NCI-H1436 treated with DMSO at 0.1 percent for 48 hours (cell line): ENCODE results near the gene PRDM15.

ENCODE experiments used
- DNase-seq: peaks from one replicate; lab custom pipeline; 2025; lab: John Stamatoyannopoulos, UW

The PRDM15 gene

GRCh38 chr21:41908829-41909228 is 29.7 kb upstream of the PRDM15 start:
- no peak for DNase-seq

DNA sequence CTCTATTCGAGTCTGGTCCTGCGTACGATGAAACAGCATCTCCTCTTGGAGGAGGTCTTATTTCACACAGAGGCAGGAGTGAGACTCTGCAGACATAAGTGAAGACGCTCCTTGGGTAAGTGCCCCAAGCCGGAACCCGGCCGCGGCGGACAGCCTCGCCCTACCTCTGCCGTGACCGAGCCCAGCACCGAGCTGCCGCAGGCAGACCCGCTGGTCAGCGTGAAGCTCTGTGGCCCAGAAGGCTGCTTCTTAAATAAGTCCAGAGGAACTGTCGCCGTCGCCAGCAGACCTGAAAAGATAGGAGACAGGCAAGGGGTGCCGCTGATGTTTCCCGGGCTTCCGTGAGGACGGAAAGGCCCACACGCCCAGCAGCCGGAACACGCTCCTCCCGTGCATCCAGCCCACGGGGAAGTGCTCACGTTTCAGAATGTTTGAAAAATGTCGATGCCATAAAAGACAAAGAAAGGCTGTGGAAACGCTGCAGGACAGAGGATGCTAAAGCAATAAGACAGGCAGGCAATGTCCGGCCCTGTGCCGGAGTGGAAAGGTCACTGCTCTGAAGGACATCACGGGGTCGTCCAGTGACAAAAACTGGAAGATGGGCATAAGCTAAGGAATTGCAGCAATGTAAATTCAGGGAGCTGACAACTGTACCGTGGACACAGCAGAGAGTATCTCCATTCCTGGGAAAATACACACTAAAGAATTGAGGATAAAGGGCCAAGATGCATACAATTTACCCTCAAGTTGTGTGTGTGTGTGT is 28.5 kb upstream of the PRDM15 start:
- DNase-seq, result no peak

- no peak for DNase-seq
These were observed 27.6 kb upstream of the PRDM15 start for GRCh38 chr21:41906770-41907169.

GRCh38 chr21:41903559-41904351 is 24.6 kb upstream of the PRDM15 start:
- no peak for DNase-seq

GRCh38 chr21:41902946-41903345 is 23.8 kb upstream of the PRDM15 start:
- DNase-seq, result no peak

DNA sequence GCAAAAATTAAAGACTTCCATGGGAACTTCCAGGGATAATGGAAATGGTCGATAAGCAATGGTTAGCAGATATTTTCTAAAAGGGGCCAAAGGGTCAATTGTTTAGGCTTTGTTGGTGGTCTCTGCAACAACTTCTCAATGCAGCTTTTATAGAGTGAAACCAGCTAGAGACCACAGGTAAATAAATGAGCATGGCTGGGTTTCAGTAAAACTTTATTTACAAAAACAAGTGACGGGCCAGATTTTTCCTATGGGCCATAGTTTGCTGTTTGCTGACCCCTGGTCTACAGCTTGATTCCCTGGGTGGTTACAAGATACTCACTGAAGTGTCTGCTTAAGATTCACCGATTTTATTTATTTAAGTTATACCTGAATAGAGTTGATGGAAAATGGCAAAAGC is 22.6 kb upstream of the PRDM15 start:
- no peak for DNase-seq

- no peak for DNase-seq
These were observed 22.0 kb upstream of the PRDM15 start for GRCh38 chr21:41901099-41901498.

- DNase-seq, result no peak
These were observed 21.3 kb upstream of the PRDM15 start for GRCh38 chr21:41900401-41900800.

DNA sequence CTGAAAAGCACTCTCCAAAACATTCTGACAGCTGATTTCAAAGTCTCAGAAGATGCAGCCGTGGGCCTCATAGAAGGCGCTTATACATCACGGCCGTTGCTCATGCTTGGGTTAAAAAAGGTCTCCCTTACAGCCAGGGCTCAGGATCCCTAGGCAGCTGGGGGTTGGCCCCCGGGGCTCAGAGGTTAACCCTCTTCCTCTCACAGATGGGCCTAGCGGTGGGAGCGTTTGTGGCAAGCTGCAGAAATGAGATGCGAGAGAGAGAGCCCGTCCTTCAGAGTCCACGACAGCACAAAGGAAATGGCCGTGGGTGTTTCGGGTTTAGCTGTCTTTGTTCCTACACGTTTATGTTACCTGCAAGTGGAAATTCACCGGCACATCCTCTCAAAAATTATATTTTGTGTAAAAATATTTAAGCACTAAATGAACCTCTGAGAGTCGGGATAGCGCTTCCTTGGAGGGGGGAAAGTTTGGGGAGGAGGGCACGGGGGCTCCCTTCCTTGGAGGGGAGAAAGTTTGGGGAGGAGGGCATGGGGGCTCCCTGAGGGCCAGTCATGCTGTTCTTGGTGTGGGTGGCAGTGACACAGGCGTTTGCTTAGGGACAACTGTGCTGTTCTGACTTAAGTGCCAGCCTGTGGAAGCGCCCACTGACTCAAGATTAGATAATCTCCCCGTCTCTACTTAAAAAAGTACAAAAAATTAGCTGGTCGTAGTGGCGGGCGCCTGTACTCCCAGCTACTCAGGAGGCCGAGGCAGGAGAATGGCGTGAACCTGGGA is 20.5 kb upstream of the PRDM15 start:
- no peak for DNase-seq

DNA sequence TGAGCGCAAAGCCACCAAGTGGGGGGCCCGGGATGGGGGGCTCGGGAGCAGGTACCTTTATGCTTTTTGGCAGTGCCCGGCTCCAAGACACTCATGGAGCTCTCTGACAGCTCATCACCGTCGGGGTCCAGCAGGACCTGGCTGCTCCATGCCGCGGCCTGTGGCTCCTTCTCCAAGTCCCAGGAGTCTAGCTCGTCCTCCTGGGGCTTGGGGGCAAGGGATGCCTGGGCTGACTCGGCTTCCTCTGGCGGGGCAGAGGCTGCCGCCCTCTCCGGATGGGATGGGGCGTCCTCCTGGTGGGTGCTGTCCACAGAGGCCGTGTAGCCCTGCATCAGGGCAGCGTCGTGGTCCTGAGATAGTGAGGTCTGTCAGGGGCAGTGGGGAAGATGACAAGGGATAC is 19.9 kb upstream of the PRDM15 start:
- DNase-seq, result no peak

DNA sequence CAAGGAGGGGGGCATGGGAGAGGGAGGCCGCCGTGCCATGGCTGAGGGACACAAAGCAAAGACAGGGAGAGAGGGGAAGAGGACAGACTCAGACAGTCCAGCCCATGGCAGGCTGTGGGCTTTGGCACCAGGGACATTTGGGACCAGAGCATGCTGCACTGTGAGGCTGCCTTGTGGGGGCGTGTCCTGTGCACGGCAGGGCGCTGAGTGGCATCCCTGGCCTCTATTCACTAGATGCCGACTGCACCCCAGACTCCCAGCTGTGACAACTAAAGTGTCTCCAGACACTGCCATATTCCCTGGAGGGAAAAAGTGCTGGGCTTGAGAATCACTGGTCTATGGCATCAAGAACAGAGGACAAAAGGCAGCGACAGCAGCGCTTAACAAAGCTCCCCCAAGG is 18.6 kb upstream of the PRDM15 start:
- DNase-seq, result no peak

GRCh38 chr21:41897047-41897669 is 18.0 kb upstream of the PRDM15 start:
- DNase-seq, result no peak

DNA sequence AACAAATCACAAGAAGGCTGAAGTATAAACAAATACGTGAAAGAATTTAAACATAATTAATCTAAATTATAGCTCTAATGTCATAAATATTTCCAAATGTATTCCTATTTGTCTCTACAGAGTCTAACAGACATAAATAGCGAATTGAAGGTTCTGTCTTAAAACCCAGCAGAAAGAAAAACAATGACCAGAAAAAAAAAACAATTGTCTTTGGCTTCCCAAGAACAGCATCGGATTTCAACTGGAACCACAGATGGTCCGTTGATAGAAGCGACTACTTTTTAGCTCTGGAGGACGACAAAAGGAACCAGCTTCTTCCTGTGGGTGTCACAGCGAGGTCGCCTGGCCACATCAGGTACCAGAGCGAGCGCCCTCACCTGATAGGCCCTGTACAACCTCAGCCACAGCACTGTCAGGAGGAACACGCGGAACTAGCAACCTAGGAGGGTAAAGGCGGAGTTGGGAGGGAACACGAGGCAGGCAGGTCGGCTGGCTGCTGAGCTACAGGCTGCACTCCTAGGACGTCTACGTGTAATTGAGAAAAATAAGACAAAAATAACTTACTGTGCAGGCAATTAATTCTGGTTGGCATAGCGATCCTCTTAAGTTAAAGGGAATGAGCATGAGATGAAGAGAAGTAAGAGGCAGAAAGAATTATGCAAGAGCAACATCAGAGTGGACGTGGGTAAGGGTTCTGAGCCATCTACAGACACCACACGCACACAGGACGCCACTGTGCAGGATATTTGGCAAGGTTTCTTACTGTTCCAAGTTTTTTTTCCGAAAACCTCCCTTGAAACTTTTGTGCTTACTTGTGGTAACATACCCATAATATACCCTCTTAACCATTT is 16.7 kb upstream of the PRDM15 start:
- DNase-seq, result no peak

GRCh38 chr21:41894922-41895557 is 15.9 kb upstream of the PRDM15 start:
- DNase-seq, result no peak

- no peak for DNase-seq
These were observed 15.4 kb upstream of the PRDM15 start for GRCh38 chr21:41894511-41894910.

DNA sequence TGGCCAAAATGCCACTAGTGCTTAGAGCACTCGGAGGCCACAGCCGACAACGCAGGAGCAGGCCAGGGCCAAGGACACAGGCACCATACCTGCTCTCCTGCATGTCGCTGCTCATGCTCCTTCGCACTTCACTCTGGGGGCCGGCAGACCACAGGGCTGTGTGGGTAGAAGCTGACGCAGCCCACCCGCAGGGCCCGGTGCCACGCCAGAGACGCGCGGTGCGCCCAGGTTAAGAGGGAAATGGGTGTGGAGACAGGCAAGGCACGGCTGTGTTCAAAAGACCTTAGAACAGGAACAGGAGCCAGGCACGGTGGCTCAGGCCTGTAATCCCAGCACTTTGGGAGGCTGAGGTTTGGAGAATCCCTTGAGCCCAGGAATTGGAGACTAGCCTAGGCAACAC is 13.6 kb upstream of the PRDM15 start:
- DNase-seq, result no peak

DNA sequence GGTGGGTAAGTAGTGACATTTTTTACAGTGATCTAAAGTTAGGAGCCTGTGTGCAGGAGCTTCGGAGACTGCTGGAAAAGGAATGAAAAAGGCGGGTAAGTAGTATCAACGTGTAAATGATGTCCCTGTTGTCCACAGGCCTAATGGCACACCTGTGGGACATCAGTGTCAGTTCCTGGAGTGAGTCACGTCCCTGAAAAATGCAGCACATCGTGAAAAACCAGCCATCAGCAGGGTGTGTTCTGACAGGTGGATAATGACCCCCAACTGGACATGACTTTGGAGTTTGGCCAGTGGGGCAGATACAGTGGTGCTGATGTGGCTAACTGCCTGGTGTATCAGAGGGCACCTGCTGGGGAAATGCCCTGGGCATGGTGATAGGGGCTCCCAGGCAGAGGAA is 12.0 kb upstream of the PRDM15 start:
- DNase-seq, result no peak

- DNase-seq, result no peak
These were observed 11.2 kb upstream of the PRDM15 start for GRCh38 chr21:41890355-41890754.

DNA sequence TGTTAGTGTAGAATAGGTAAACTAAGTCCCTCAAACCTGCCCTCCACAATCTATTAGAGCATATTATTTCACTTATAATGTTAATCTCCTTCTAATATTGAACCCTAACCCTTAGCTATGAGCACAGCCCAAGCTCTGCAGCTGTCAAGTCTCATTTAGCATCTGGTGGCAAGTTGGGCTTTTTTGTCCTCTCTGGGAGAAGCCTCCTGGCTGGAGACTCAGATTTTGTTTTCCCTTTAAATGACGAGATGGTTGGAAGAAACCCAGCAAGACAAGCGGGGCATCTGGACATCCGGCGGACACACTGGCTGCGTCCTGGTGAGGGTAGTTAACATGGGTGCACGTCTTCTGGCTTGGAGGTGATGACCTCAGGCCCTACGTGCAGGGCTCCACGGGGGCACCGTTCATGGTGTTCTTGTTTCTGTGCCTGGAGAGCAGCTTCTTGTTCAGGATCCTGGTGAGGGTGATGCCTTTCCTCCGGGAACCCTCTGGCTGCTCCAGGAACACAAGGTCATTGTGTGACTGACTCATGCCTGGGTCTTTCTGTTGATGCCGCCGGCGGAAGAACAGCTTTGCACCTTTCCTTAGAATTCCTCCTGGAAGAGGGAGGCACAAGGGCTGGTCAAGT is 9.7 kb upstream of the PRDM15 start:
- DNase-seq, result no peak

DNA sequence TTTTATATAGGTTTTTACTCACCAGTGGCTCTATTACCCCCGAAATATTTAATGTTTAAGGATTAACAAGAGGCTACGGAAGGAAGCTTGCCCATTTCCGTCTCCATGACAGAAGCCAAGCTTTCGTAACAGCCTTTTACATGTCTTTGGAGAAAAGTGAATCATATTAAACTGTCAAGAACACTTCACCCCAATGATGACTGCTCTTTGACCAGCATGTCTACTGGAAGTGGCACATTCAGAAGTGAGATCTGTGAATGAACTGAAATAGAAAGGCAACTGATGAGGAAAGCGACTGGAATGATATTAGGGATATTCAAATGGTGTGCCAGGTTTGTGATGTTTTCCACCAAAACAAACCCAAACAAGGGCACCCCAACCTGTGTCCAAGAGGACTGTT is 8.5 kb upstream of the PRDM15 start:
- no peak for DNase-seq
